Stomach smooth muscle (tissue), 2 donors: ENCODE measurements around the gene NDUFB3.

ENCODE experiments used
- H3K27ac ChIP-seq: one replicate; pipeline ENCODE4 v1.7.0; 2013; ENCODE audit warnings: mild to moderate bottlenecking, low read length, inconsistent platforms
- H3K27me3 ChIP-seq, 2 donors: one replicate each; pipeline ENCODE4 v1.7.0; 2013; ENCODE audit warnings: low read length in 2 of 2; ENCODE audit not compliant: insufficient read depth in 2 of 2, control insufficient read depth in 1 of 2
- H3K36me3 ChIP-seq, 2 donors: one replicate each; pipeline ENCODE4 v1.7.0; 2013; ENCODE audit warnings: low read length in 2 of 2; ENCODE audit not compliant: control insufficient read depth in 2 of 2, insufficient read depth in 2 of 2
- H3K4me1 ChIP-seq: one replicate; pipeline ENCODE4 v1.7.0; 2013; ENCODE audit warnings: low read length; ENCODE audit not compliant: control insufficient read depth, insufficient read depth
- H3K4me3 ChIP-seq, 2 donors: one replicate each; pipeline ENCODE4 v1.7.0; 2013; ENCODE audit warnings: low read length in 2 of 2
- H3K9ac ChIP-seq, 2 donors: one replicate each; pipeline ENCODE4 v1.7.0; 2013; ENCODE audit warnings: low read length in 2 of 2, mild to moderate bottlenecking in 1 of 2
- H3K9me3 ChIP-seq, 2 donors: one replicate each; pipeline ENCODE4 v1.7.0; 2013; ENCODE audit warnings: low read length in 2 of 2; ENCODE audit not compliant: control insufficient read depth in 2 of 2
- donor health status: healthy.
- donor health status: Pancreatic carcinoma.

NDUFB3 gene

GRCh38 chr2:201128933-201129505 is 57.2 kb downstream of the NDUFB3 start:
- peak overlapping the region in 1 of 2 donors; percentile 40 for H3K4me3 ChIP-seq
- peak overlapping the region in 1 of 2 donors; percentile 4 for H3K9ac ChIP-seq
- peaks cover 32% of the 10 kb centered on the region for H3K4me1 ChIP-seq

GRCh38 chr2:201130524-201131186 is 58.9 kb downstream of the NDUFB3 start:
- peak overlapping the region; percentile 31 for H3K27ac ChIP-seq
- H3K4me1 ChIP-seq = peaks cover 26% of the 10 kb centered on the region
- peaks cover 12 to 13% of the 10 kb centered on the region in 2 donors for H3K36me3 ChIP-seq
- H3K27me3 ChIP-seq = no peaks in the 10 kb centered on the region
- no peaks in the 10 kb centered on the region for H3K9me3 ChIP-seq
- H3K9ac ChIP-seq = no peak overlapping the region
- no peak overlapping the region for H3K4me3 ChIP-seq

More at GRCh38 chr2:201128933-201129505, 57.2 kb downstream of the NDUFB3 start:
- H3K36me3 ChIP-seq = peaks cover 8% of the 10 kb centered on the region in 2 donors
- H3K9me3 ChIP-seq = no peaks in the 10 kb centered on the region
- no peak overlapping the region for H3K27ac ChIP-seq
- no peaks in the 10 kb centered on the region for H3K27me3 ChIP-seq

GRCh38 chr2:201132518-201132917 is 60.7 kb downstream of the NDUFB3 start:
- peaks cover 23 to 27% of the 10 kb centered on the region in 2 donors for H3K36me3 ChIP-seq

More at GRCh38 chr2:201132518-201132917, 60.7 kb downstream of the NDUFB3 start:
- Histone ChIP-seq H3K9me3 (no peaks in the 10 kb centered on the region), H3K27ac (no peak overlapping the region), H3K27me3 (no peaks in the 10 kb centered on the region), H3K4me1 (peaks cover 14% of the 10 kb centered on the region), H3K9ac (no peak overlapping the region), H3K4me3 (no peak overlapping the region)
